AG09319 (cell line): ENCODE measurements around the gene CMYA5.

Experiments used
- DNase-seq: peaks from one replicate; pipeline ENCODE4 v3.0.0-alpha.2; 2010; ENCODE audit warnings: low read depth; ENCODE audit errors: extremely low read depth
- TF ChIP-seq, protein P1 (sequence below): IDR thresholded peaks from 2 replicates; pipeline ENCODE4 v1.5.1; 2011; ENCODE audit warnings: low read depth, mild to moderate bottlenecking, inconsistent platforms, low read length, moderate library complexity

The CMYA5 gene

DNA sequence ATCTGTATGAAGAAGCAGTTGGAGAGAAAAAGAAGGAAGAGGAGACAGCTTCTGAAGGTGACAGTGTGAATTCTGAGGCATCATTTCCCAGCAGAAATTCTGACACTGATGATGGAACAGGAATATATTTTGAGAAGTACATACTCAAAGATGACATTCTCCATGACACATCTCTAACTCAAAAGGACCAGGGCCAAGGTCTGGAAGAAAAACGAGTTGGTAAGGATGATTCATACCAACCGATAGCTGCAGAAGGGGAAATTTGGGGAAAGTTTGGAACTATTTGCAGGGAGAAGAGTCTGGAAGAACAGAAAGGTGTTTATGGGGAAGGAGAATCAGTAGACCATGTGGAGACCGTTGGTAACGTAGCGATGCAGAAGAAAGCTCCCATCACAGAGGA, 48.7 kb downstream of the CMYA5 start:
- TF ChIP-seq, protein P1, sequence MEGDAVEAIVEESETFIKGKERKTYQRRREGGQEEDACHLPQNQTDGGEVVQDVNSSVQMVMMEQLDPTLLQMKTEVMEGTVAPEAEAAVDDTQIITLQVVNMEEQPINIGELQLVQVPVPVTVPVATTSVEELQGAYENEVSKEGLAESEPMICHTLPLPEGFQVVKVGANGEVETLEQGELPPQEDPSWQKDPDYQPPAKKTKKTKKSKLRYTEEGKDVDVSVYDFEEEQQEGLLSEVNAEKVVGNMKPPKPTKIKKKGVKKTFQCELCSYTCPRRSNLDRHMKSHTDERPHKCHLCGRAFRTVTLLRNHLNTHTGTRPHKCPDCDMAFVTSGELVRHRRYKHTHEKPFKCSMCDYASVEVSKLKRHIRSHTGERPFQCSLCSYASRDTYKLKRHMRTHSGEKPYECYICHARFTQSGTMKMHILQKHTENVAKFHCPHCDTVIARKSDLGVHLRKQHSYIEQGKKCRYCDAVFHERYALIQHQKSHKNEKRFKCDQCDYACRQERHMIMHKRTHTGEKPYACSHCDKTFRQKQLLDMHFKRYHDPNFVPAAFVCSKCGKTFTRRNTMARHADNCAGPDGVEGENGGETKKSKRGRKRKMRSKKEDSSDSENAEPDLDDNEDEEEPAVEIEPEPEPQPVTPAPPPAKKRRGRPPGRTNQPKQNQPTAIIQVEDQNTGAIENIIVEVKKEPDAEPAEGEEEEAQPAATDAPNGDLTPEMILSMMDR, result no peak
- DNase-seq, result no peak

DNA sequence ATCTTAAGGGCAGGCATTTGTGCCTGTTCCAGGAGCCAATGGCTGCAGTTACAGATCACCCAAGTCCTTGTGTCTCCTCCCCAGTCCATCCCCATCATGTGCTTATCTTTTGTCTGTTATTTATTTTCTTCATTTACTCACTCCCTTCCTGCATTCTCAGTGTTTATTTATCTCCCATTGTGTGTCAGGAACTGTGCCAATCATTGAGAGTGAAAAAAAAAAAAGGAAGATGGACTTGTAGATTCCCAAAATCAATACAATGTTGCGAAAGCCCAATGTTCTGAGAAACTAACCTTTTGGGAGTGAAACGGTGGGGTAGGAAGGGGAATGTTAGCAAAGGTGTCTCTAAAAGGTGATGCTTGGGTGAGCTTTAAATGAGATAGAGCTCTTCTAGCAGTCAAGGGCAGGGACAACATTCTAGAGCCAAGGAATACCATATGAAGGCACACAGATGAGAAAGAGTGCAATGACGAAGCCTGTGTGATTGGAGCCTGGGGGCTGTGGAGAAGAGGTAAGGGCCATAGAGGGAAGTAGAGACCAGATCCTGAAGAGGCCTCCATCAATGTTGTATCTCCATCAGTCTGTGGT, 53.0 kb downstream of the CMYA5 start:
- TF ChIP-seq, protein P1, result no peak
- no peak for DNase-seq

DNA sequence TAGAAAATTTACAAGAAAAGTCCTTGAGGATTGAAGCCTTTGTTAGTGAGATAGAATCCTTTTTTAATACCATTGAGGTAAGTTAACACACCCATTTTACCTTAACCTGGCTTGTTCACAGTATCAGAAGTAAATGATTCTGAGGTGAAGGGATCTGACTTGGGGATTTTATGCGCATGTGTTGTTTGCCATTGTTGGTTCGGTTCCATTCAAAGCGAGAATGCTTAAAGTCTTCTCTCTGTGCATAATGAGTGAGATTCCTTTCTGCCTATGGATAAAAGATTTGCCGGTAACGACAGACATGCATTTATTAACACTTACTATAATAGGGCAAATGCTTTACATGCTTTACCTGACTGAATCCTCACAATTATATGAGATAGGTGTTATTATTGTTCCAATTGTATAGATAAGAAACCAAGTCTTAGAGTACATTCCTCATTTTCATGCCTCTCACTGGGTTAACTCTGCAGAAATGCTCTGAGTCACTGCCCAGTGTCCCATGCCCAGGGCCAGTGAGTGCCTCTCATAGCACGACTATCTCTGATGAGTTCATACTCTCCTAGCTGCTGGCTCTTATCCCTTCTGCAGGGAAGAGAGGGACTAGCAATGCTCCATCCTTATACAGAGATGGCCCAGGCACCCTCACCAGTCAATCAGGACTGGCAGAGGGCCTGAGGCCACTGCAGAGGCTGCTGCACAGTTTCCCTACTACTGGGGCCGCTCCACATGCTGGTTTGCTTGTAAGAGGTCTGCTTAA, 54.4 kb downstream of the CMYA5 start:
- TF ChIP-seq, protein P1, result no peak
- no peak for DNase-seq

DNA sequence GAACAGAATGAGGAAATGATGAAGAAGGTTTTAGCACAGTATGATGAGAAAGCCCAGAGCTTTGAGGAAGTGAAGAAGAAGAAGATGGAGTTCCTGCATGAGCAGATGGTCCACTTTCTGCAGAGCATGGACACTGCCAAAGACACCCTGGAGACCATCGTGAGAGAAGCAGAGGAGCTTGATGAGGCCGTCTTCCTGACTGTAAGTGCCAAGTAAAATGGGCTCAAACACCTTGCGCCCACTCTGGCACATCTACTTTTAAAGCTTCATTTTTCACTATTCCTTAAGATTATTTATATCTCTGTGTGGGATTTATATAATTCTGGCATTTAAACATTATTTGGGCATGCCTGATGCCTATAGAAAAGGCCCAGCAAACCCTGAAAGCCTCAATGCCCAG, 55.6 kb downstream of the CMYA5 start:
- TF ChIP-seq, protein P1, result no peak
- no peak for DNase-seq

DNA sequence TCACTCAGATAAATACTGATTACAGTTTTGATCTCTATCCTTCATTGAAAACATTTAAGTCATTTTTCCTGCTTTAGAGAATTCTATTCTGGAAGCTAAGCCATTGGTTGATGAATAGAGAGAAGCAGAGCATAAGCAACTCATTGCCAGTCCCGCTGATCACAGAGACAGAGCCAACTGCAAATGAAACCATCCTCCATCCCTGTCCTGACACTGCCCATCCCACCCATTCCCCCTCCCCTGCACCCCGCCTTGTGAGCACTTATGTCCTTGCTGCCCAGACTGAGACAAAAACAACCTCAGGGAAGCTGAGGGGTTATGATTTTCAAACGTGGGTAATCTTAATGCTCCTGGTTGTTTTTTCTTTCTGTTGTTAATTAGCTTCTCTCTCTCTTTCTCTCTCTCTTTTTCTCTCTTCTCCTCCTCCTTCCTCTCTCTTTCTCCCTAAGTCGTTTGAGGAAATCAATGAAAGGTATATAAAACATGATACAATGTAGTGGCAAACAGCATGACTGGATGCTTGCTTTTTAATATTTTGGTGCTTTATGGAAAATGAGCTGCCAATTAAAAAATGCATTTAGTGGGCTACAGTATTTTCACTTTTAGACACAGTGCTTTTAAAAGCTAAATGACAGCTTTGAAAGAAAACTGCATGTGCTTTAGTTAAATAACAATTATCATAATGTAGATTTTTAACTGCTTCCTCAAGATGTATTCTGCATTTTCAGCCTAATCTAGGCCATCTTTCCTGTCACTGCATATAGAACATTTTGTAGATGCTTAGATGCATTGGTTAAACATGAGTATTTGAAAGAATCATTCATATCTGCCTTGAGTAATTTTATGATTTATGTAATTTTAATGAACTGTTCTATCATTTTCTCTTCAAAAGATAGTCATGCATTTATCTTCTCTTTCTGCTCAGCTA, 57.3 kb downstream of the CMYA5 start:
- TF ChIP-seq, protein P1, result no peak
- no peak for DNase-seq

DNA sequence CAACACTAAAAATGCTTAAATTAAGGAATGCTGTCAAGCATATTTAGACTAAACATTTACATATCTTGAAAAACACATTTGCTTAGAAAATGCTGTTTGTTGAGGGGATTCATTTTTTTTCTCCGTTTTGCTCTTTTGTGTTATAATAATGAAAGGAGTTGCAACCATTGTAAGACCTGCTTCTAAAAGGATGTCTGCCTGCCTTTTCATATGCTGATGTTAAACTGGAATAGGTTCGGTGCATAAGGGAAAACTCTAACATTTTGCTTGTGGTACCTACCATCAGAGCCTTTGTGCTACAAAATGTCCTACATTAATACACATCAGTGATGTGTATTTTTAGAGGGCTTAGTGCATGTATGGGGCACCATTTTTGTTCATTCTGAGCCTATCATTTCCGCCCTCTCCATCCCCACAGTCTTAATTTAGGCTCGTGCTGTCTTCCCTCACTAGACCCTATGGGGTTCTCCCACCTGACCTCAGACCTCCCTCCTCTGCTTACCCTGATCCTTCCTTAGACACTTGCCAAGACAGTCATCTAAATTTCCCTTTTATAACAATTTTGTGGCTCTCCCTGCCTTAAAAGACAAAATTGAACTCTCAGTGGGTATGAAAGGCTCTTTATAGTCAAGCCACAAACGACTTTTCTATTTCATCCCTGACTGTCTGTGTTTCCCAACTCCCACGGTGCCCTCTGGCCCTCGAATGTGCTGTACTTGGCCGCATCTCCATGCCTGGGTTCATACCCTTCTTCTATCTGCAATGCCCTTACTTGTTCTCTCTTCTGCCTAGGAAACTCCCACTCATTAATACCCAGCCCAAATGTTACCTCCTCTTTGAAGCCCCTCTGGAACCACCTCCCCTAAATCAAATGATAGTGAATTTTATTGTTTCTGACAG, 61.2 kb downstream of the CMYA5 start:
- no peak for DNase-seq
- TF ChIP-seq, protein P1, result no peak
